ENCODE results near the gene ABCA7. TPM values are rescaled to one million over a fixed set of nuclear protein-coding genes. Genes with fewer than 3 reads are reported as not detected.

Gene ABCA7
- total RNA-seq, 1 experiment from 2014 or later = 91.4 TPM

DNA sequence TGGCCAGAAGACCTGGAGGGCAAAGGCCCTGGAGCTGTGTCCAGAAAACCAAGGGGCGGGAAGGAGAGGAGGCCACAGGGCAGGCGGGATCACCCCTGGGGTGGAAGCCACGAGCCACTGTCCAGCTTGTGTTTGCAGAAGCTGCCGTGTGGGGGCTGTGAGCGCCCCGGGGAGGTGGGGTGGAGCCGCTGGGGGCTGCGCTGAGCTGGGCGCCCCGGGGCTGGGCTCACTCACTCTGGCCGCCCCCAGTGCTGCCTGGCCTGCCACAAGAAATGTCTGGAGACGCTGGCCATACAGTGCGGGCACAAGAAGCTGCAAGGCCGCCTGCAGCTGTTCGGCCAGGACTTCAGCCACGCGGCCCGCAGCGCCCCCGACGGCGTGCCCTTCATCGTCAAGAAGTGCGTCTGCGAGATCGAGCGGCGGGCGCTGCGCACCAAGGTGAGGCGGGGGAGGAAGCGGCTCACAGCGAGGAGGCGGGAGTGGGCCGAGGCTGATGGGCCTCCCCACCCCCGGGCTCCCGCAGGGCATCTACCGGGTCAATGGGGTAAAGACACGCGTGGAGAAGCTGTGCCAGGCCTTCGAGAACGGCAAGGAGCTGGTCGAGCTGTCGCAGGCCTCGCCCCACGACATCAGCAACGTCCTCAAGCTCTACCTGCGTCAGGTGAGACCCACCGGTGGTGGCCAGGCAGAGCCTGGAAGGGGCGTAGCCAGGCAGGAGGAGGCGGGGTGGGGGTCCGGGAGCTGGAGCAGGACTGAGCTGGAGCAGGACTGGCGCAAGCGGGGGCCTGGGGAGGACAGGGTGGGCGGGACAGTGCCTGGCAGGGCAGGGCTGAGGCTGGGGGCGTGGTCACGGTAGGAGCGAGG, 41.6 kb downstream of the ABCA7 start (continued):
- TF ChIP-seq TCF7L2 (IDR thresholded peaks at IDR 0.05; ENCODE audit: borderline replicate concordance, extremely low read depth, insufficient read depth, insufficient read length) (no peak), SRF (IDR thresholded peaks at IDR 0.05; ENCODE audit: low read depth) (no peak)

DNA sequence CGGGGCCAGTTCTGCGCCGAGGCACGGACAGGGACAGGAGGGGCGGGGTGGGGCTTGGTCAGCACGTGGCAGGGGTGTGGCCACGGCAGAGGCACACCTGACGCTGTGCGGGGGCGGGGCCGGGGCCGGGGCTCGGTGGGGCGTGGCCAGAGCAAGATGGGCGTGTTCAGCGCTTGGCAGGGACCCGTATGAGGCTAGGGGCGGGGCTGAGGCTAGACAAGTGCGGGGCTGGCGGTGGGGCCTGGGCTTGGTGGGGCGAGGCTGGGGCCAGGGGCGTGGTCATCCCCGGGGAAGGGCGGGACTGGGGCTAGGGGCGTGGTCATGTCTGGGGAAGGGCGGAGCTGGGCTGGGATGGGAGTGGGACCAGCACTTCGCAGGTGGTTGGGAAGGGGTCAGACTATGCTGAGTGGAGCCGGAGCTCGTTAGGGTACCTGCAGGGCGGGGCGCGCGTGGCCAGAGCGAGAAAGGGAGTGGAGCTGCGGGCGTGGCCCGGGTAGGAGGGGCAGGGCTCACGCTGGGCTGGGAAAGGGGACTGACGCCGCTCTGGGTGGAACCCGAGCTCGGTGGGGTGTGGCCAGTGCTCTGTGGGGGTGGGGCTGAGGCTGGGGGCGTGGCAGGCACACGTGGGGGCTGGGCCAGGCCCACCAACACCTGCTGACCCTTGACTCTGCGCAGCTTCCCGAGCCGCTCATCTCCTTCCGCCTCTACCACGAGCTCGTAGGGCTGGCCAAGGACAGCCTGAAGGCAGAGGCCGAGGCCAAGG, 42.4 kb downstream of the ABCA7 start:
- intact Hi-C loops (cut with micrococcal nuclease) = no loop called here
- H3K27ac ChIP-seq (ENCODE audit: low read depth, low read length) = peak overlapping the region; percentile 83
- H3K27me3 ChIP-seq (ENCODE audit: insufficient read depth, low read length) = no peaks in the 10 kb centered on the region
- peak overlapping the region; percentile 45; the same call in 1 of the 2 replicates for H3K9ac ChIP-seq (ENCODE audit: low read length)
- peaks cover 0 to 9% of the 10 kb centered on the region in 2 experiments; a peak in 3 of 4 replicates for H3K36me3 ChIP-seq (ENCODE audit: control insufficient read depth in 1 of 2, insufficient read depth in 2 of 2, low read length in 2 of 2)
- TF ChIP-seq SP1 (IDR thresholded peaks at IDR 0.05; ENCODE audit: low read depth) = peak; percentile 58
- no peak for TF ChIP-seq CBX3 (IDR thresholded peaks at IDR 0.05; ENCODE audit: low read depth)
- peak; percentile 66; the same call in 1 of the 2 replicates for TF ChIP-seq EGR1 (IDR thresholded peaks at IDR 0.05; ENCODE audit: low read depth)
- no peak for TF ChIP-seq ZNF274 (IDR thresholded peaks at IDR 0.05; ENCODE audit: low read depth, low read length)
- TF ChIP-seq, protein P1, sequence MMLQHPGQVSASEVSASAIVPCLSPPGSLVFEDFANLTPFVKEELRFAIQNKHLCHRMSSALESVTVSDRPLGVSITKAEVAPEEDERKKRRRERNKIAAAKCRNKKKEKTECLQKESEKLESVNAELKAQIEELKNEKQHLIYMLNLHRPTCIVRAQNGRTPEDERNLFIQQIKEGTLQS (IDR thresholded peaks at IDR 0.05) = no peak
- H3K4me1 ChIP-seq (ENCODE audit: control insufficient read depth in 1 of 2, insufficient read depth in 2 of 2, low read length in 2 of 2) = peaks cover 4 to 18% of the 10 kb centered on the region in 2 experiments
- DNase-seq (ENCODE audit: low read depth, low spot score) (peak; percentile 89), ATAC-seq (peak; percentile 88)
- no peak overlapping the region for H2AFZ ChIP-seq (ENCODE audit: low read depth, low read length, poor library complexity, severe bottlenecking)
- H3K9me3 ChIP-seq (ENCODE audit: control insufficient read depth in 1 of 2, insufficient read depth in 1 of 2, low read depth in 1 of 2, low read length in 2 of 2) = no peaks in the 10 kb centered on the region
- no peaks in the 10 kb centered on the region for H3K79me2 ChIP-seq (ENCODE audit: insufficient read depth, low read length)
- peak overlapping the region; percentile 75 for H3K4me2 ChIP-seq (ENCODE audit: low read length)
- CTCF ChIA-PET = interaction anchor here (0.8 to 1.5 kb wide), 2 partner anchors 17 to 162 kb away, joined by 5 to 6 read pairs; no protein-coding TSS in a partner anchor
- no TSS peak for BruUV-seq (replicated peaks)
- POLR2A ChIA-PET = interaction anchor here (0.7 to 1.8 kb wide), 6 partner anchors 15 to 187 kb away, joined by 3 to 17 read pairs (median 6); partner anchors contain the start of genes ABCA7, ARHGAP45, CIRBP and CNN2
- H4K20me1 ChIP-seq (ENCODE audit: insufficient read depth) = no peaks in the 10 kb centered on the region
- no peaks in the 10 kb centered on the region for H3K9me2 ChIP-seq (ENCODE audit: insufficient read depth)
- RAD21 ChIA-PET (ENCODE audit: low non-redundant PET in 1 of 2, low total read pairs in 2 of 2, uncharacterized antibody in 2 of 2, unreplicated experiment in 2 of 2) = interaction anchor here in 1 of 2 experiments (0.6 kb wide), 1 partner anchor 56 kb away, joined by 3 read pairs; the partner anchor contains the start of gene CNN2
- peak overlapping the region in 1 of 2 experiments; percentile 30; a peak in 1 of 4 replicates for H3K4me3 ChIP-seq (replicated peaks in 1 of 2; ENCODE audit: low read depth in 1 of 2, low read length in 2 of 2)

All from HCT116 (cell line).